Measurements from ENCODE around the gene KRT71. TPM values are rescaled to one million over a fixed set of nuclear protein-coding genes. Genes with fewer than 3 reads are reported as not detected.

KRT71 gene
- polyA plus RNA-seq, 1 donor from 2014 or later = not detected

GRCh38 chr12:52573743-52574142, 20.8 kb upstream of the KRT71 start, which contains the start of gene KRT74:
Gene KRT74 (minus strand): TSS chr12:52573843. CDS start chr12:52573777, 66 bp downstream.
- Histone ChIP-seq H3K79me2 (replicated peaks; ENCODE audit: insufficient read depth, low read length) (no peaks in the 10 kb centered on the region), H4K20me1 (ENCODE audit: insufficient read depth) (no peaks in the 10 kb centered on the region), H3K27ac (ENCODE audit: low read length) (no peak within 1 kb of the TSS), H3K9me3 (ENCODE audit: low read length) (no peaks in the 10 kb centered on the region), H3K9ac (ENCODE audit: low read length) (no peak within 1 kb of the TSS), H3K9me2 (ENCODE audit: insufficient read depth, low read length) (no peaks in the 10 kb centered on the region), H3K4me3 (ENCODE audit: low read length) (no peak within 1 kb of the TSS), H3K4me2 (ENCODE audit: low read length) (no peak within 1 kb of the TSS), H3K27me3 (ENCODE audit: insufficient read depth, low read depth, low read length) (no peaks in the 10 kb centered on the region), H3F3A (ENCODE audit: insufficient read depth, low read length, poor library complexity, severe bottlenecking) (no peaks in the 10 kb centered on the region), H3K36me3 (ENCODE audit: insufficient read depth, low read length) (no peaks in the 10 kb centered on the region), H2AFZ (ENCODE audit: low read depth, low read length) (no peak within 1 kb of the TSS)
- TF ChIP-seq MXI1 (conservative IDR thresholded peaks at IDR 0.05; ENCODE audit: poor library complexity, severe bottlenecking) (no peak), SMC3 (conservative IDR thresholded peaks at IDR 0.05; ENCODE audit: poor library complexity) (no peak), EZH2 (IDR thresholded peaks at IDR 0.05; ENCODE audit: borderline replicate concordance, insufficient read depth, low read length, poor library complexity, severe bottlenecking) (no peak), EP300 (conservative IDR thresholded peaks at IDR 0.05; ENCODE audit: poor library complexity, severe bottlenecking) (no peak), CTCF (IDR thresholded peaks at IDR 0.05; ENCODE audit: poor library complexity, severe bottlenecking) (no peak), TAF1 (IDR thresholded peaks at IDR 0.05; ENCODE audit: low read depth) (no peak)

- no peaks in the 10 kb centered on the region for H3K79me2 ChIP-seq (replicated peaks; ENCODE audit: insufficient read depth, low read length)
- no peaks in the 10 kb centered on the region for H3F3A ChIP-seq (ENCODE audit: insufficient read depth, low read length, poor library complexity, severe bottlenecking)
- no peak for TF ChIP-seq EP300 (conservative IDR thresholded peaks at IDR 0.05; ENCODE audit: poor library complexity, severe bottlenecking)
- TF ChIP-seq CTCF (IDR thresholded peaks at IDR 0.05; ENCODE audit: poor library complexity, severe bottlenecking) = no peak
- TF ChIP-seq TAF1 (IDR thresholded peaks at IDR 0.05; ENCODE audit: low read depth) = no peak
- no peak for TF ChIP-seq REST (IDR thresholded peaks at IDR 0.05; ENCODE audit: borderline replicate concordance)
- no peak for TF ChIP-seq SMC3 (conservative IDR thresholded peaks at IDR 0.05; ENCODE audit: poor library complexity)
- no peak for TF ChIP-seq RAD21 (conservative IDR thresholded peaks at IDR 0.05)
- no peak for TF ChIP-seq EZH2 (IDR thresholded peaks at IDR 0.05; ENCODE audit: borderline replicate concordance, insufficient read depth, low read length, poor library complexity, severe bottlenecking)
- TF ChIP-seq POLR2AphosphoS5 (IDR thresholded peaks at IDR 0.05) = no peak
- TF ChIP-seq MXI1 (conservative IDR thresholded peaks at IDR 0.05; ENCODE audit: poor library complexity, severe bottlenecking) = no peak
- H4K20me1 ChIP-seq (ENCODE audit: insufficient read depth) = no peaks in the 10 kb centered on the region
- H3K9me2 ChIP-seq (ENCODE audit: insufficient read depth, low read length) = no peaks in the 10 kb centered on the region
- H3K27ac ChIP-seq (ENCODE audit: low read length) = no peak overlapping the region
- no peaks in the 10 kb centered on the region for H3K9me3 ChIP-seq (ENCODE audit: low read length)
- H2AFZ ChIP-seq (ENCODE audit: low read depth, low read length) = no peak overlapping the region
- no peaks in the 10 kb centered on the region for H3K36me3 ChIP-seq (ENCODE audit: insufficient read depth, low read length)
- H3K4me3 ChIP-seq (ENCODE audit: low read length) = no peak overlapping the region
- no peaks in the 10 kb centered on the region for H3K27me3 ChIP-seq (ENCODE audit: insufficient read depth, low read depth, low read length)
- H3K9ac ChIP-seq (ENCODE audit: low read length) = no peak overlapping the region
- H3K4me2 ChIP-seq (ENCODE audit: low read length) = no peak overlapping the region
Observed at GRCh38 chr12:52573306-52573705, 20.4 kb upstream of the KRT71 start.
